Natural killer cell (primary cell): ENCODE measurements around the gene ADCY5. TPM values are rescaled to one million over a fixed set of nuclear protein-coding genes. Genes with fewer than 3 reads are reported as not detected.

Experiments used
- ATAC-seq, 3 donors: fragments of 150-1000 bp in 2 of 3; fragments of 200-7000 bp in 1 of 3; cut with Tn5 transposase; 1 replicate in 1 of 3; 2 replicates in 2 of 3; pipeline ENCODE4 v1.10.0; 2021; ENCODE audit warnings: mild to moderate bottlenecking in 2 of 3, moderate library complexity in 2 of 3
- DNase-seq, 2 donors: peaks; one replicate each; pipeline versions ENCODE4 v3.0.0 to v3.0.0-alpha.2; 2013 to 2021; ENCODE audit warnings: mixed read lengths in 1 of 2
- H3K27ac ChIP-seq: one replicate; pipeline ENCODE4 v1.5.1; 2013; ENCODE audit warnings: mild to moderate bottlenecking, low read length
- H3K27me3 ChIP-seq: one replicate; pipeline ENCODE4 v1.6.1; 2013; ENCODE audit warnings: low read length; ENCODE audit not compliant: control insufficient read depth, insufficient read depth
- H3K36me3 ChIP-seq: one replicate; pipeline ENCODE4 v1.6.1; 2013; ENCODE audit warnings: low read length; ENCODE audit not compliant: control insufficient read depth, insufficient read depth
- H3K4me1 ChIP-seq: one replicate; pipeline ENCODE4 v1.6.1; 2013; ENCODE audit warnings: low read length; ENCODE audit not compliant: control insufficient read depth, insufficient read depth
- H3K4me3 ChIP-seq: one replicate; pipeline ENCODE4 v1.5.1; 2013; ENCODE audit warnings: low read length
- H3K9me3 ChIP-seq: one replicate; pipeline ENCODE4 v1.6.1; 2013; ENCODE audit warnings: low read length; ENCODE audit not compliant: control insufficient read depth, insufficient read depth
- H3K27ac Mint-ChIP-seq, 2 donors: one replicate each; pipeline ENCODE4 v1.8.0; 2022; ENCODE audit warnings: mild to moderate bottlenecking in 2 of 2, mixed read lengths in 2 of 2, moderate library complexity in 1 of 2
- H3K27me3 Mint-ChIP-seq, 2 donors: one replicate each; pipeline ENCODE4 v1.8.0; 2022; ENCODE audit warnings: low read depth in 2 of 2, mixed read lengths in 2 of 2
- H3K36me3 Mint-ChIP-seq: one replicate; pipeline ENCODE4 v1.8.0; 2022; ENCODE audit warnings: mixed read lengths
- H3K4me1 Mint-ChIP-seq, 2 donors: one replicate each; pipeline ENCODE4 v1.8.0; 2022; ENCODE audit warnings: mixed read lengths in 2 of 2
- H3K4me3 Mint-ChIP-seq: one replicate; pipeline ENCODE4 v1.8.0; 2022; ENCODE audit warnings: mild to moderate bottlenecking, moderate library complexity, mixed read lengths
- H3K9me3 Mint-ChIP-seq, 2 donors: one replicate each; pipeline ENCODE4 v1.8.0; 2022; ENCODE audit warnings: mixed read lengths in 2 of 2
- WGBS: methylation state at CpG from one replicate; pipeline ENCODE4 v1.1.7; 2013; ENCODE audit warnings: missing lambda C conversion rate; ENCODE audit not compliant: insufficient coverage; 5-methylcytosine and 5-hydroxymethylcytosine counted together
- intact Hi-C: fragments of 100-400 bp; cut with micrococcal nuclease; formaldehyde crosslinking; loops from one replicate; pipeline ENCODE4 v1.14.2; 2022
- total RNA-seq, 4 donors: library from RNA; stranded (reverse); fragments of 120-200 nt in 1 of 4; gene quantifications; one replicate each; pipeline versions ENCODE4 v1.2.3 to v1.2.4, GENCODE V29; 2013 to 2022
- TF ChIP-seq, protein P1 (sequence below): fragments of 200-600 bp; IDR thresholded peaks from one replicate; pipeline ENCODE4 v1.8.0; 2022; ENCODE audit warnings: antibody characterized with exemption

The ADCY5 gene
- total RNA-seq, 3 donors from 2014 or later (not counting 1 experiment from before 2014, with no cell fraction given) = not detected

DNA sequence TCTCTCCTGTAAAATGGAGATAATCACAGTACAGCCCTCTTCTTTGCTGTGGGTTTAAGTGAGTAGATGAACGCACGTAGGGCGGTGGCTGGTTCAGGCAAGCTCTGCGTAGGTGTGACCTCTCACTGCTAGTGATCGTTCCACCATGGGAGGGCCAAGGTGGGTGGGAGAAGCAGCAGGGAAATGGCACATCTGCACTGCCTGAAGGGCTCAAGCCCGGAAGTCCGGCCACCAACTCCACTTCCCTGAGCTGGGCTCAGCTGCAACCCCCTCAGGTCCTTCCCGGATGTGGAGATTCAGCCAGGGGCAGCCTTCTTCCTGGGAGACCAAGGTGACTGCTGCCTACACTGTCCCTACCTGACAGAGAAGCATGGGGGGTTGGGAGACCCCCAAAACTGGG lies 102.9 kb downstream of the ADCY5 start:
- H3K36me3 ChIP-seq = no peaks in the 10 kb centered on the region
- no peaks in the 10 kb centered on the region for H3K4me1 ChIP-seq
- intact Hi-C loops = no loop called here
- no peak overlapping the region for H3K27ac ChIP-seq
- Mint-ChIP-seq H3K9me3 (no peaks in the 10 kb centered on the region), H3K36me3 (no peaks in the 10 kb centered on the region), H3K4me3 (no peak overlapping the region), H3K27me3 (peaks cover 6 to 19% of the 10 kb centered on the region in 2 donors), H3K4me1 (no peaks in the 10 kb centered on the region), H3K27ac (no peak overlapping the region)
- no peak for DNase-seq
- H3K4me3 ChIP-seq = no peak overlapping the region
- no peaks in the 10 kb centered on the region for H3K27me3 ChIP-seq
- TF ChIP-seq, protein P1, sequence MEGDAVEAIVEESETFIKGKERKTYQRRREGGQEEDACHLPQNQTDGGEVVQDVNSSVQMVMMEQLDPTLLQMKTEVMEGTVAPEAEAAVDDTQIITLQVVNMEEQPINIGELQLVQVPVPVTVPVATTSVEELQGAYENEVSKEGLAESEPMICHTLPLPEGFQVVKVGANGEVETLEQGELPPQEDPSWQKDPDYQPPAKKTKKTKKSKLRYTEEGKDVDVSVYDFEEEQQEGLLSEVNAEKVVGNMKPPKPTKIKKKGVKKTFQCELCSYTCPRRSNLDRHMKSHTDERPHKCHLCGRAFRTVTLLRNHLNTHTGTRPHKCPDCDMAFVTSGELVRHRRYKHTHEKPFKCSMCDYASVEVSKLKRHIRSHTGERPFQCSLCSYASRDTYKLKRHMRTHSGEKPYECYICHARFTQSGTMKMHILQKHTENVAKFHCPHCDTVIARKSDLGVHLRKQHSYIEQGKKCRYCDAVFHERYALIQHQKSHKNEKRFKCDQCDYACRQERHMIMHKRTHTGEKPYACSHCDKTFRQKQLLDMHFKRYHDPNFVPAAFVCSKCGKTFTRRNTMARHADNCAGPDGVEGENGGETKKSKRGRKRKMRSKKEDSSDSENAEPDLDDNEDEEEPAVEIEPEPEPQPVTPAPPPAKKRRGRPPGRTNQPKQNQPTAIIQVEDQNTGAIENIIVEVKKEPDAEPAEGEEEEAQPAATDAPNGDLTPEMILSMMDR = no peak
- 82% methylated on average over 8 of the region's 8 CpGs for WGBS
- ATAC-seq = no peak
- H3K9me3 ChIP-seq = no peaks in the 10 kb centered on the region

DNA sequence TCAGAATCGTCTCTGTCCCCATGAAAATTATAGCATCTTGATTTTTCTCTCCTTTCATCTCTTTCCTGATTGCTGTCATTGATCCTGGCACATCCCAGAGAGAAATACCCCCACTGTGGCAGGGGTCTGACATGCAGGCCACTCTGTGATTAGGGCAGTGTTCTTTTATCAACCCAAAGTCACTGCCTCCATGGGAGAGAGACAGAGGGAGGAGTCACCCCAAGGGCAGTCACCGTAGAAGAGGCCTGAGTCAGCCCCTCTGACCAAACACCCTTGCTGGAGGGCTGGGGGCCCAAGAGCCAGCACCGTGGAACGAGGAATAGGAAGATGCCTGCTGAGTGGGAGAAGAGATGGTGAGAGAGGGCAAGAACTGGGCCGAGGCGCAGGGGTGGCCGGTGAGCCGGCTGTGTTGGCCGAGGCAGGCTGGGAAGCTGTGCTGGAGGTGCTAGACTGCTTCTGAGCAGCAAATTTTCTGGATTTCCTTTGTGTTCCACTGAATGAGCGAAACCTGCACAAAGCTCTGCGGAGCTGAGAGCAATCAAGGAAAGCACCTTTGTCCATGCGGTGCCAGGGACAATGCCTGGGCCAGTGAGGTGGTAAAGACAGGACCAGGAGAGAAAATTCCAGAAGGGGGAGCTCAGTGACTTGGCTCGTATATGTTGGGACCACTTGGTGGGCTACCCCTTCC lies 103.8 kb downstream of the ADCY5 start:
- H3K4me3 ChIP-seq = no peak overlapping the region
- H3K4me1 Mint-ChIP-seq = no peaks in the 10 kb centered on the region
- peaks cover 6 to 17% of the 10 kb centered on the region in 2 donors for H3K27me3 Mint-ChIP-seq
- H3K9me3 Mint-ChIP-seq = no peaks in the 10 kb centered on the region
- TF ChIP-seq, protein P1 = no peak
- H3K27me3 ChIP-seq = no peaks in the 10 kb centered on the region
- H3K4me3 Mint-ChIP-seq = no peak overlapping the region
- no peak overlapping the region for H3K27ac ChIP-seq
- no peaks in the 10 kb centered on the region for H3K4me1 ChIP-seq
- DNase-seq (no peak), ATAC-seq (no peak)
- intact Hi-C loops = no loop called here
- H3K36me3 ChIP-seq = no peaks in the 10 kb centered on the region
- H3K27ac Mint-ChIP-seq = no peak overlapping the region
- no peaks in the 10 kb centered on the region for H3K9me3 ChIP-seq
- H3K36me3 Mint-ChIP-seq = no peaks in the 10 kb centered on the region
- 90% methylated on average over 12 of the region's 13 CpGs for WGBS

DNA sequence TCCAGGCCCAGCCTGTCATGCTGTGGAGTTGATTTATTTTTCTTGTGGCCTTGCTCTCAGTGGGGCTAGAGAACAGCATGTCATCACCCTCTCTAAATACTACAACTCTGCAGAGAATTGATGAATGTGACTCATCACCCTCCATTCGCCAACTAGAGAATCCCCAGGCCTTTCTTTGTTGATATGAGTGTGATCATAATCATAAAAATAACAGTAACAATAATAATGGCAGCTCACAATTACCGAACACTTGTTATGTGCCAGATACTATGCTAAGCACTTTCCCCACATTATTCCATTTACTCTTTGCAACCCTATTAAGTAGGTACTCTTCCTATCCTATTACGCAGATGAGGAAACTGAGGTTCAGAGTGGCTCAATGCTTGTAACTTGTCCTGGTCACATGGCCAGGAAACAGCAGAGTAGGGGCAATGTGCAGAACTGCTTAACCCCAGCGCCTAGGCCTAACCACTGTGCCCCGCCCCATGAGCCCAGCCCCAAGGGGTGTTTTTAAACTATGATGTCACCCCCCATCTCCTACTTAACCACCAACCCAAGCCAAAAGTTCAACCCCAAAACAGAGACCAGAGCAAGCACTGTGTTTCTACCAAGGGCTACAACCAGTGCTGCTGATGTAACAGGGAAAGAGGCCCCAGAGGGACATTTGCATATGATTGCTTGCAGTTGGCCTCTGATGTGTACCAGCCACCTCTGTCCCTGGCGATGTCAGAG lies 104.5 kb downstream of the ADCY5 start:
- H3K27ac Mint-ChIP-seq = no peak overlapping the region
- no peaks in the 10 kb centered on the region for H3K4me1 Mint-ChIP-seq
- H3K4me3 Mint-ChIP-seq = no peak overlapping the region
- TF ChIP-seq, protein P1 = no peak
- Histone ChIP-seq H3K27me3 (no peaks in the 10 kb centered on the region), H3K4me1 (no peaks in the 10 kb centered on the region), H3K9me3 (no peaks in the 10 kb centered on the region), H3K27ac (no peak overlapping the region), H3K36me3 (no peaks in the 10 kb centered on the region), H3K4me3 (no peak overlapping the region)
- peaks cover 6 to 12% of the 10 kb centered on the region in 2 donors for H3K27me3 Mint-ChIP-seq
- WGBS = 76% methylated on average over 5 of the region's 6 CpGs
- intact Hi-C loops = no loop called here
- no peak for ATAC-seq
- no peaks in the 10 kb centered on the region for H3K36me3 Mint-ChIP-seq
- DNase-seq = no peak
- H3K9me3 Mint-ChIP-seq = no peaks in the 10 kb centered on the region
